Choroid plexus epithelial cell (primary cell): ENCODE measurements around the gene PAEP.

Experiments
- DNase-seq: peaks from one replicate; pipeline ENCODE4 v3.0.0-alpha.2; 2010; ENCODE audit warnings: low read depth
- H3K4me3 ChIP-seq: 2 replicates; pipeline ENCODE4 v1.5.1; 2011; ENCODE audit warnings: low read depth, mild to moderate bottlenecking, control low read depth, low read length, moderate library complexity
- CTCF ChIP-seq: conservative IDR thresholded peaks from 2 replicates; pipeline ENCODE4 v1.5.1; 2011; ENCODE audit warnings: low read depth, mild to moderate bottlenecking, control low read depth, inconsistent platforms, low read length, moderate library complexity

Gene PAEP

DNA sequence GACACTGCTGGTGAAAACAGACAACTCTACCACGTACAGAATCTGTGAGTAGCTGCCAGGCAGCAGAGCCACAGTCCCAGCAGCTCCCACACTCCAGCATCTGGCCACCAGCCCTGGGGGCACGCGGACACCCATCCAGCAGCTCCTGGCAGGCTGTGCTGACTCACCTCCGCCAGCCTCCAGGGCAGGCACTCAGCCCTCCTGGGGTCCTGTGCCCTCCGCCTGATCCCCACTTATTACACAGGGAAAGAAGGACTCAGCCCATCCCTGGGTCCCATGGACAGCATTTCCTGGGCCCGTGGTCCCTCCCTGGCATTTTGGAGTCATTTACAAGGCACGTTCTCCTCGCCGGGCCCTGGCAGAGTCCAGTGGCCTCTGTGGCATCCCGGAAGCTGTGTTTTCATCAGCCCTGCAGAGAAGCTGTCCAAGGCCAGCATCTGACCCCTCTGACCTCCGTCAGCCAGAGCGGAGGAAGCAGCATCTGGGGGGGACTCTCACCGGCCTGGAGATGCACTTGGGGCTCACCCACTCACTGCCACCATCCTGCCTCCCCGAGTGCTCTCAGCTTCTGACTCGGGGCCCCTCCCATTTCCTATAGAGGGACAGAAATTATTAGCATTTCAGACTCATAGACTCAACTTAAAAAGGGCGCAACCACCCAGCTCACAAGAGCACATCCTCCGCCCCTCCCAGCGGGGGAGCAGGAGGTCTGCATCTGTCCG, 21.6 kb downstream of the PAEP start:
- no peak for TF ChIP-seq CTCF
- DNase-seq: no peak
- no peak overlapping the region for H3K4me3 ChIP-seq

DNA sequence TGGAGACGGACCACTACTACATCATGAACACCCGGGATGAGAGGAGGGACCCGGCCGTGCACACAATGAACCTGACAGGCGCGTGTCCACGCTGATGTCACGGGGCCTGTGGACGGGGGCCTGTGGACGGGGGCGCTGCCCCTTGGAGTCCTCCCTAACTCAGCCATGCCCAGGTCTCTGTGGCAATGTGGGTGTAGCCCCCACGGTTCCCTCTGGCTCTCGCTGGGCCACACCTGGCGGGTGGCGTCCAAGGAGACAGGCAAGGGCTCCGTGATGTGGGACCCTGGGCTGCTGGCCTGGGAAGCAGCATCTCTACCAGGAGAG, 22.1 kb downstream of the PAEP start:
- TF ChIP-seq CTCF: no peak
- no peak overlapping the region for H3K4me3 ChIP-seq
- DNase-seq: no peak

DNA sequence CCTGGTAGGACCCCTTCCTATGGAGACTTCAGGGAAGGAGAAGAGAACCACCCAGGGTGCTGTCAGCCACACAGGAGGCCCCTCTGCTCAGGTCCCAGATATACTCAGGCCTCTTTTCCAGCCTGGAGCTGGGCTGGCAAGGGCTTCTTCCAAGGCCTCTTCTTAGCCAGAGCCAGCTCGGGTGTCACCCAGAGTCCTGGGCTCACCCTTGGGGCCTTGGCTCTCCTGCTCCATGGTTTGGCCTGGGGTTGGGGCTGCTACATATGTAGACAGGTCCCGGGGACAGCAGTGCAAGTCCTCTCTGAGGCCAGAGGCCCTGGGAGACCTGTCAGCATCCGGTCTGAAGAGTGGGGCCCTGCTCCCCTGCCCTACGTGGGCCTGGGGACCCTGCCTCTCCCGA, 22.8 kb downstream of the PAEP start:
- H3K4me3 ChIP-seq: no peak overlapping the region
- no peak for TF ChIP-seq CTCF
- no peak for DNase-seq

DNA sequence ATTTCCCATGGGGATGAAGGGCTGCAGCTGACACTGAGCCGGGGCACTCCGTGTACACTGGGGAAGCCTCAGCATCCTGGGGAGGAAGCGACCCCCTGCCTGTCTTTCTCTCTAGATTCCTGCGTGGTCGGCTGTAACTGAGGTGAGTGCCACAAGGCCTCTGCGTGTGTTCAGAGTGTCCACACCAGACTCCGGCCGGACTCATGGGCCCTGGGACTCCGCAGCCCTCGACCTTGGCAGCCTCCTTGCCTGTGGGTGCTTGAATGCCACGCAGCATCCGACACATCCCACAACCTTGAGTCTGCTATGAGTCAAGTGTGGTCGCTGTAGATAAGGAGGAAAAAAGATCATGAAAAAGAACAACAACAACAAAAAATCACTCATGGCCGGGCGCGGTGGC, 23.4 kb downstream of the PAEP start:
- DNase-seq: no peak
- TF ChIP-seq CTCF: no peak
- no peak overlapping the region for H3K4me3 ChIP-seq

- no peak overlapping the region for H3K4me3 ChIP-seq
- no peak for DNase-seq
- TF ChIP-seq CTCF: no peak
These were observed 25.1 kb downstream of the PAEP start for GRCh38 chr9:135586601-135587109.

GRCh38 chr9:135587658-135588057, 26.1 kb downstream of the PAEP start:
- no peak for TF ChIP-seq CTCF
- DNase-seq: no peak
- no peak overlapping the region for H3K4me3 ChIP-seq

GRCh38 chr9:135588371-135588770, 26.8 kb downstream of the PAEP start:
- H3K4me3 ChIP-seq: no peak overlapping the region
- no peak for DNase-seq
- no peak for TF ChIP-seq CTCF
